Fibroblast of villous mesenchyme (primary cell): ENCODE data around the gene MAML2. TPM values are rescaled to one million over a fixed set of nuclear protein-coding genes. Genes with fewer than 3 reads are reported as not detected.

ENCODE experiments used
- small RNA-seq: library from RNA; depleted of rRNA; stranded (forward); fragments of <200 nt; gene quantifications from one replicate; pipeline ENCODE3, GENCODE V24; 2012
- total RNA-seq: library from RNA; depleted of rRNA; stranded (reverse); fragments of >200 nt; gene quantifications from 2 replicates; pipeline ENCODE4 v1.2.3, GENCODE V29; 2012

MAML2 gene
- total RNA-seq, 1 donor = 30.7 TPM

Small RNA genes lying within 50 kb of the gene (small RNA-seq; reads per million reads assigned to genes)
- gene MIR1260B = not detected

Other genes with a start within 250 kb of the MAML2 start
- 12.2 and 17.7 TPM in 2 replicates for gene CCDC82, start 46.7 kb upstream of the MAML2 start, total RNA-seq
- gene JRKL, start 46.8 kb upstream of the MAML2 start, total RNA-seq = 6.1 and 10.4 TPM in 2 replicates